ENCODE measurements around the gene ZHX3. TPM values are rescaled to one million over a fixed set of nuclear protein-coding genes. Genes with fewer than 3 reads are reported as not detected.

ZHX3 gene
- total and polyA plus RNA-seq, 10 of the 15 experiments (the other 5 are each of a cell fraction or from before 2014, with no cell fraction given), result 1.3 to 14.0 (median 5.0) TPM

- SMC1A ChIA-PET (ENCODE audit: uncharacterized antibody, unreplicated experiment), result no interaction called here
- Histone ChIP-seq H3K9me3 (replicated peaks; ENCODE audit: control insufficient read depth, insufficient read depth, low read length) (no peaks in the 10 kb centered on the region), H3K27me3 (replicated peaks in 1 of 2; ENCODE audit: control insufficient read depth in 2 of 2, insufficient read depth in 2 of 2, low read length in 1 of 2) (no peaks in the 10 kb centered on the region), H3K9ac (ENCODE audit: control insufficient read depth, insufficient read depth, low read length) (no peak overlapping the region), H3K4me3 (no peak overlapping the region), H3K4me2 (ENCODE audit: control insufficient read depth, insufficient read depth) (no peak overlapping the region), H3K4me1 (ENCODE audit: control insufficient read depth, insufficient read depth, low read length) (peaks cover 3% of the 10 kb centered on the region), H3K36me3 (ENCODE audit: control insufficient read depth in 2 of 2, insufficient read depth in 2 of 2, low read length in 1 of 2) (no peaks in the 10 kb centered on the region; a peak in 1 of 4 replicates), H3K79me2 (ENCODE audit: control insufficient read depth, insufficient read depth, low read length) (no peaks in the 10 kb centered on the region), H3K27ac (ENCODE audit: control insufficient read depth, insufficient read depth) (no peak overlapping the region), H4K20me1 (ENCODE audit: control insufficient read depth, insufficient read depth) (no peaks in the 10 kb centered on the region), H2AFZ (ENCODE audit: control insufficient read depth, low read depth, low read length) (no peak overlapping the region)
- RAD21 ChIA-PET (ENCODE audit: unreplicated experiment), result no interaction called here
- in situ Hi-C loops (cut with MboI), result no loop called here
- no TSS peak for BruUV-seq (replicated peaks)
- no peak for ATAC-seq
- WGBS (ENCODE audit: insufficient coverage, insufficient replicate concordance, low lambda C conversion rate, missing lambda C conversion rate), result 95% methylated on average over 4 of the region's 4 CpGs
- CTCF ChIA-PET, result no interaction called here
- POLR2A ChIA-PET, result interaction anchor here (0.7 kb wide), 1 partner anchor 206 kb away, joined by 3 read pairs; no protein-coding TSS in a partner anchor
- intact Hi-C loops (cut with micrococcal nuclease; ENCODE audit: unreplicated experiment), result no loop called here
- no peak for DNase-seq (ENCODE audit: low read depth, low spot score)
- FAIRE-seq, result no peak
- TF ChIP-seq E2F4 (IDR thresholded peaks at IDR 0.05; ENCODE audit: low read depth, low read length), result no peak
- no peak for TF ChIP-seq PML (IDR thresholded peaks at IDR 0.05; ENCODE audit: low read length)
- no peak for TF ChIP-seq USF2 (IDR thresholded peaks at IDR 0.05; ENCODE audit: borderline replicate concordance, low read depth, low read length)
- no peak for TF ChIP-seq CTCF (IDR thresholded peaks at IDR 0.05 in 2 of 3, conservative IDR thresholded peaks at IDR 0.05 in 1 of 3; ENCODE audit: control insufficient read depth in 2 of 3, extremely low read depth in 1 of 3, insufficient read depth in 1 of 3, low read depth in 3 of 3, low read length in 3 of 3)
- no peak for TF ChIP-seq RB1 (IDR thresholded peaks at IDR 0.05; ENCODE audit: borderline replicate concordance)
- no peak for TF ChIP-seq CHD4 (IDR thresholded peaks at IDR 0.05)
- TF ChIP-seq IKZF1 (conservative IDR thresholded peaks at IDR 0.05), result no peak
- TF ChIP-seq CUX1 (IDR thresholded peaks at IDR 0.05; ENCODE audit: insufficient replicate concordance, low read depth, low read length), result no peak
- no peak for TF ChIP-seq NFYA (IDR thresholded peaks at IDR 0.05; ENCODE audit: borderline replicate concordance, low read depth, low read length)
- TF ChIP-seq MLLT1 (IDR thresholded peaks at IDR 0.05), result no peak
- no peak for TF ChIP-seq HCFC1 (IDR thresholded peaks at IDR 0.05; ENCODE audit: low read length)
- TF ChIP-seq SMC3 (IDR thresholded peaks at IDR 0.05; ENCODE audit: borderline replicate concordance, low read length), result no peak
- no peak for TF ChIP-seq BRCA1 (IDR thresholded peaks at IDR 0.05; ENCODE audit: low read depth, low read length)
- TF ChIP-seq ATF3 (IDR thresholded peaks at IDR 0.05; ENCODE audit: borderline replicate concordance, extremely low read depth, low read depth, low read length), result no peak
Observed at GRCh38 chr20:41198443-41198842, 119.1 kb downstream of the ZHX3 start.
